ENCODE data around the gene SCYL3. TPM values are rescaled to one million over a fixed set of nuclear protein-coding genes. Genes with fewer than 3 reads are reported as not detected.

Gene SCYL3
- total and polyA plus RNA-seq, 10 donors = 4.4 to 16.0 (median 13.3) TPM

DNA sequence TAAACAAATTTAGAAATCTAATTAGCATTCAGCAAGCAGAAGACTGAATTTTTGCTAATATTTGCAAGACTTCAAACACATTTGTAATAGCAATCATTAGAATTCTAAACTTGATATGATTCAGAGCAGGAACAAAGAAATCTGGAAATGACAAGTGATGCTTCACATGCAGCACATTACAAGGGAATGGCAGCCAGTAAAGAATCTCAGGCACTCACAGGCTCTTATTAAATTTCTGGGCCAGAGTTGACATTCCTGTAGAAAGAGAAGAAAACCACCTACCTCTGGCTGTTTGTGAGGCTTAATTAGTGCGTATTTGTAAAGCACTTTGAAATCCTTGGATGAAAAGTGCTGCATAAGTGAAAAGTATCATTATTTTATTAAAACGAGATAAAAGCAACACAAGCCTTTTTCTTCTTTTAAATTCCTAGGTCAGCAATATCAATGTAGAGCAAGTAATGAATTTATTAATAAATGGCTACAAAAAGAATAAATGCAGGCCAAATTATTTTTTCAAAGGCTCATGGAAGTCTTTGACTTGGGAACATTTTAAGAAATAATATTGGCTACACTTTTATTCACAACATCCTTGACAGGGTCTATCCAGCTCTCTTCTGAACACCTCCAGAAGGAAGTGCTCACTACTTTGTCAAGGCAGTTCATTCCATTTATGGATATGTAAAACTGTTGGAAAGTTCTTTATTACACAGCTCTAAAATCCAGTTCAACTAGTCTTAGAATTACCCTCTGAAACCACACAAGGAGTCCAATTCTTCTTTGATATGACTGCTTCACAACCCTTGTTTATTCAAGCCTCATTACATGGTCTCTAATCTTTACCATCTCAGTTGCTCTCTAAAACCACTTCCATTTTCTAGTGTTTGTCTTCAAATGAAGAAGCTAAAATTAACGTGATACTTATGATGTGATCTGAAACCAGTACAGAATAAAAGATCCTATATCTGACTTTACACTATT is 32.1 kb upstream of the SCYL3 start:
- no peak overlapping the region for H3K27ac ChIP-seq
- H3K36me3 ChIP-seq = peaks cover 0 to 9% (median 0%) of the 10 kb centered on the region in 6 donors
- H3K27me3 ChIP-seq (replicated peaks in 1 of 7) = no peaks in the 10 kb centered on the region
- WGBS, 5 donors = 68 to 74% (median 69%) methylated on average over 3 of the region's 3 CpGs
- intact Hi-C loops (cut with DNase I; ENCODE audit: low total_unique reads) = loop anchor here (10.0 kb wide), 1 partner anchor 999 kb away; no protein-coding TSS in a partner anchor
- TF ChIP-seq POLR2A (IDR thresholded peaks at IDR 0.05) (no peak), POLR2AphosphoS5 (IDR thresholded peaks at IDR 0.05) (no peak)
- TF ChIP-seq, protein P1, sequence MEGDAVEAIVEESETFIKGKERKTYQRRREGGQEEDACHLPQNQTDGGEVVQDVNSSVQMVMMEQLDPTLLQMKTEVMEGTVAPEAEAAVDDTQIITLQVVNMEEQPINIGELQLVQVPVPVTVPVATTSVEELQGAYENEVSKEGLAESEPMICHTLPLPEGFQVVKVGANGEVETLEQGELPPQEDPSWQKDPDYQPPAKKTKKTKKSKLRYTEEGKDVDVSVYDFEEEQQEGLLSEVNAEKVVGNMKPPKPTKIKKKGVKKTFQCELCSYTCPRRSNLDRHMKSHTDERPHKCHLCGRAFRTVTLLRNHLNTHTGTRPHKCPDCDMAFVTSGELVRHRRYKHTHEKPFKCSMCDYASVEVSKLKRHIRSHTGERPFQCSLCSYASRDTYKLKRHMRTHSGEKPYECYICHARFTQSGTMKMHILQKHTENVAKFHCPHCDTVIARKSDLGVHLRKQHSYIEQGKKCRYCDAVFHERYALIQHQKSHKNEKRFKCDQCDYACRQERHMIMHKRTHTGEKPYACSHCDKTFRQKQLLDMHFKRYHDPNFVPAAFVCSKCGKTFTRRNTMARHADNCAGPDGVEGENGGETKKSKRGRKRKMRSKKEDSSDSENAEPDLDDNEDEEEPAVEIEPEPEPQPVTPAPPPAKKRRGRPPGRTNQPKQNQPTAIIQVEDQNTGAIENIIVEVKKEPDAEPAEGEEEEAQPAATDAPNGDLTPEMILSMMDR (IDR thresholded peaks at IDR 0.05 in 8 of 11, conservative IDR thresholded peaks at IDR 0.05 in 3 of 11) = no peak
- H3K4me3 ChIP-seq = no peak overlapping the region
- H3K9me3 ChIP-seq = no peaks in the 10 kb centered on the region
- no peaks in the 10 kb centered on the region for H3K4me1 ChIP-seq
- no peak for DNase-seq

DNA sequence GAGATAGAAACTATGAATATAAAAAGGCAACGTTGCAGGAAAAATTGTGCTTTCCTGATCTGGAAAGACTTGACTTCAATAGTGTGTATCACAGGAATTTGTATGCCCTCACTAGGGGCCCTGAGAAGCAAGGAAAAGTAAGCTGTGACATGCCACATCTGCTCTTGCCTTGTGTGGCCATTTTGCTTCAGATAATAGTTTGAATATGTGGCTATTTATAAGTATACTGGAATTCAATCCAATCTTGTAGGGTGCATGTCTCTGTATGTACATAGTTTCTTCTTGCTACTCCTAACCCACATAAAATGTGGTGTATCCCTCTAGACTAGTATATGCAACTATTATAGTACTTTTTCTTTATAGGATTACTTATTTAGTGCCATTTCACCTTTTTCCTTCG is 31.1 kb upstream of the SCYL3 start:
- Histone ChIP-seq H3K9me3 (no peaks in the 10 kb centered on the region), H3K4me1 (no peaks in the 10 kb centered on the region), H3K4me3 (no peak overlapping the region), H3K36me3 (peaks cover 0 to 16% (median 0%) of the 10 kb centered on the region in 6 donors), H3K27me3 (replicated peaks in 1 of 7) (no peaks in the 10 kb centered on the region), H3K27ac (no peak overlapping the region)
- DNase-seq = no peak
- WGBS, 5 donors = 82 to 95% (median 85%) methylated on average over 2 of the region's 2 CpGs
- TF ChIP-seq POLR2A (IDR thresholded peaks at IDR 0.05) (no peak), POLR2AphosphoS5 (IDR thresholded peaks at IDR 0.05) (no peak)
- intact Hi-C loops (cut with DNase I; ENCODE audit: low total_unique reads) = loop anchor here (10.0 kb wide), 1 partner anchor 1000 kb away; no protein-coding TSS in a partner anchor

DNA sequence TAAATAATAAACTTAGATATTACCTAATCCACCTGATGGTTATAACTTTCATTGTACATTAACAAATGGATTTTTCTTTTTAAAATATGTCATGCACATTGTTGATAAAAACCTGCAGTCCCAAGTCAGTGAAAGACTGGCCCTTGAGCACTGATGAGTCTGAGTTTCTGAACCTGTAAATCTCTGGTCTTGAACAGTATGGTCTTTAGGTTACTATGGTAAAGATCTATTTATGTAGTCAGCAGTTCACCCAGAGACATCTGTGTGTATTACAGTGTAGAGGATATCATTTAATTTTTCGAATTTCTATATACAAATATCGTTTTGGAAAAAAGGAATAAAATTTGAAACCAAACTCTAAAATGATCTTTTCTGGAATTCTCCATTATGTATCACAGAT is 30.4 kb upstream of the SCYL3 start:
- intact Hi-C loops (cut with DNase I; ENCODE audit: low total_unique reads) = loop anchor here (10.0 kb wide), 1 partner anchor 1001 kb away; no protein-coding TSS in a partner anchor
- DNase-seq = no peak
- Histone ChIP-seq H3K27ac (no peak overlapping the region), H3K9me3 (no peaks in the 10 kb centered on the region), H3K36me3 (peaks cover 0 to 24% (median 0%) of the 10 kb centered on the region in 6 donors), H3K4me3 (no peak overlapping the region), H3K27me3 (replicated peaks in 1 of 7) (no peaks in the 10 kb centered on the region), H3K4me1 (no peaks in the 10 kb centered on the region)
- 89 to 97% (median 94%) methylated on average over 2 of the region's 2 CpGs for WGBS, 5 donors
- TF ChIP-seq, protein P1 (IDR thresholded peaks at IDR 0.05 in 8 of 11, conservative IDR thresholded peaks at IDR 0.05 in 3 of 11) = no peak
- TF ChIP-seq POLR2A (IDR thresholded peaks at IDR 0.05) = no peak
- no peak for TF ChIP-seq POLR2AphosphoS5 (IDR thresholded peaks at IDR 0.05)

DNA sequence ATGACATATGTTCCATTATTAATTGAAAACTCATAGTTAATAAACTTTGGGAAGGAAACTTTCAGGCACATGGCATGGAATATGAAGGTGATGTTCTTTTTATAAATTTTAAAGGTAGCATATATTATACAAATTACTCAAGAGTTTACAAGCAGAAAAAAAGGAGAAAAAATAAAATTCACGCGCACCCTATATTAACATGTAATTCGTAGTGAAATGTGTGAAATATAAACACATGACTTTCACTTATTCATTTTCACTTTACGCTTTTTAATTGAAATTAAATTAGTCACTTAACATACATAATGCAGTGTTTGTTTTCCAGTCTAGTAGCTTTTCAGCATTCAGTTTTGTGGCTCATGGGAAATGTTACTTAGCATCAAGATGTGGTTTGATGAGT is 27.4 kb upstream of the SCYL3 start:
- Histone ChIP-seq H3K4me1 (no peaks in the 10 kb centered on the region), H3K27ac (no peak overlapping the region), H3K27me3 (replicated peaks in 1 of 7) (no peaks in the 10 kb centered on the region), H3K4me3 (no peak overlapping the region), H3K36me3 (peaks cover 0 to 33% (median 0%) of the 10 kb centered on the region in 6 donors), H3K9me3 (no peaks in the 10 kb centered on the region)
- 94 to 98% (median 96%) methylated on average over 4 of the region's 4 CpGs for WGBS, 5 donors
- intact Hi-C loops (cut with DNase I; ENCODE audit: low total_unique reads) = loop anchor here (10.0 kb wide), 1 partner anchor 1004 kb away; no protein-coding TSS in a partner anchor
- no peak for DNase-seq
- no peak for TF ChIP-seq POLR2AphosphoS5 (IDR thresholded peaks at IDR 0.05)
- no peak for TF ChIP-seq POLR2A (IDR thresholded peaks at IDR 0.05)
- TF ChIP-seq, protein P1 (IDR thresholded peaks at IDR 0.05 in 8 of 11, conservative IDR thresholded peaks at IDR 0.05 in 3 of 11) = no peak
